ENCODE data around the gene SORBS2. TPM values are rescaled to one million over a fixed set of nuclear protein-coding genes. Genes with fewer than 3 reads are reported as not detected.

SORBS2 gene
- total and polyA plus RNA-seq, 2 of the 8 experiments (the other 6 are each of a cell fraction or from before 2014, with no cell fraction given), result 73.0 to 87.1 TPM

DNA sequence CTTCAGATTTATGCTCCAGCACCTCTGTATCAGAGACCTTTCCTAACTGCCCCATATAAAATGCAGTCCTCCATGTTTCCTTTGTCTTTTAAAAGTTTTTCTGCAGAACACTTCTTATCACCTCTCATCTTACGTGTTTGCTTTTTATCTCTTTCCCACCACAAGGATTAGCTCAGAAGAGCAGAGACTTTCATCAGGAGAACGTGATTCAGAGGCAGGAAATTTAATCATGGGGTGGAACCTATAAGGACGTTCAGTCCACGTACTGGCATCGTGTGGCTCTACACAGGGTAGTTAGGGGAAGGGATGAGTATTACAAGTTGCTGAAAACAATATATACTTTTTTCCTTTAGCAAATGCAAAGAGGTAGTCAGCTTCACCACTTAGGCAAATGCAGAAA lies 98.7 kb downstream of the SORBS2 start:
- no peak overlapping the region for H2AFZ ChIP-seq (ENCODE audit: low read length)
- no peaks in the 10 kb centered on the region for H3K79me1 ChIP-seq (ENCODE audit: low read depth, low read length)
- H3K27ac ChIP-seq (ENCODE audit: low read depth, low read length), result no peak overlapping the region
- H3K4ac ChIP-seq (replicated peaks; ENCODE audit: insufficient read length, low read depth, low read length), result no peak overlapping the region
- H2BK20ac ChIP-seq (ENCODE audit: low read length), result no peak overlapping the region
- no peaks in the 10 kb centered on the region for H3K79me2 ChIP-seq (ENCODE audit: control insufficient read depth in 1 of 2, insufficient read depth in 2 of 2, low read length in 2 of 2)
- no peak overlapping the region for H3K18ac ChIP-seq (ENCODE audit: extremely low read depth, low read length)
- H2BK15ac ChIP-seq (ENCODE audit: low read length), result no peak overlapping the region
- H3K23ac ChIP-seq (ENCODE audit: insufficient read length), result no peak overlapping the region
- no peak overlapping the region for H3K14ac ChIP-seq (ENCODE audit: insufficient read length)
- no peaks in the 10 kb centered on the region for H3K9me3 ChIP-seq (ENCODE audit: insufficient read depth in 2 of 2, low read depth in 1 of 2, low read length in 1 of 2)
- H3K36me3 ChIP-seq (ENCODE audit: control insufficient read depth in 2 of 4, insufficient read depth in 4 of 4, low read length in 3 of 4), result no peaks in the 10 kb centered on the region; a peak in 1 of 8 replicates
- H3K9ac ChIP-seq (replicated peaks in 1 of 4; ENCODE audit: extremely low read depth in 1 of 4, low read depth in 3 of 4, low read length in 3 of 4), result no peak overlapping the region
- POLR2A ChIA-PET (ENCODE audit: partially characterized antibody), result no interaction called here
- no peak overlapping the region for H3K56ac ChIP-seq (replicated peaks; ENCODE audit: insufficient read length, low read depth, low read length)
- H2BK12ac ChIP-seq (ENCODE audit: low read depth, low read length), result no peak overlapping the region
- FAIRE-seq, result no peak
- no peak overlapping the region for H4K91ac ChIP-seq (replicated peaks; ENCODE audit: insufficient read length, low read length)
- H3K23me2 ChIP-seq (ENCODE audit: low read depth, low read length), result no peaks in the 10 kb centered on the region
- no peak overlapping the region for H4K5ac ChIP-seq (ENCODE audit: insufficient read length, low read depth, low read length)
- no peak overlapping the region for H2BK120ac ChIP-seq (replicated peaks; ENCODE audit: low read depth, low read length)
- peaks cover 0 to 3% (median 0%) of the 10 kb centered on the region in 4 experiments; a peak in 2 of 7 replicates for H3K4me1 ChIP-seq (replicated peaks in 1 of 4; ENCODE audit: control insufficient read depth in 3 of 4, insufficient read depth in 4 of 4, low read length in 3 of 4)
- CTCF ChIA-PET (ENCODE audit: partially characterized antibody), result no interaction called here
- no peak overlapping the region for H2BK5ac ChIP-seq (ENCODE audit: low read depth, low read length)
- DNase-seq (ENCODE audit: low read depth in 1 of 2, low spot score in 2 of 2), result no peak
- no peak overlapping the region for H4K8ac ChIP-seq (ENCODE audit: extremely low read depth, insufficient read depth, low read length)
- no peak overlapping the region for H3K4me3 ChIP-seq (ENCODE audit: extremely low read depth in 1 of 4, insufficient read depth in 2 of 4, low read depth in 3 of 4, low read length in 4 of 4)
- WGBS, 2 experiments (ENCODE audit: extremely low coverage in 1 of 2, insufficient coverage in 1 of 2, insufficient read length in 1 of 2, insufficient replicate concordance in 2 of 2, low coverage in 1 of 2, low lambda C conversion rate in 2 of 2, missing lambda C conversion rate in 1 of 2), result 81% methylated on average over 5 of the region's 5 CpGs; no CpG with 5 or more reads in 1 of the 2 experiments
- no peak overlapping the region for H2AK5ac ChIP-seq (ENCODE audit: low read depth, low read length)
- H3K27me3 ChIP-seq (replicated peaks in 1 of 4; ENCODE audit: control insufficient read depth in 3 of 4, extremely low read depth in 1 of 4, insufficient read depth in 3 of 4, low read length in 3 of 4), result no peaks in the 10 kb centered on the region
- H4K20me1 ChIP-seq (replicated peaks in 1 of 2; ENCODE audit: control insufficient read depth in 1 of 2, insufficient read depth in 2 of 2, low read length in 2 of 2), result no peaks in the 10 kb centered on the region
- no peak overlapping the region for H3K4me2 ChIP-seq (ENCODE audit: insufficient read depth in 1 of 2, low read depth in 2 of 2, low read length in 2 of 2)
- TF ChIP-seq BCL11A (IDR thresholded peaks at IDR 0.05; ENCODE audit: low read depth in 2 of 2, low read length in 2 of 2) (no peak), EGR1 (IDR thresholded peaks at IDR 0.05; ENCODE audit: borderline replicate concordance, low read depth, low read length) (no peak), CBX8 (IDR thresholded peaks at IDR 0.05; ENCODE audit: borderline replicate concordance, low read depth, low read length) (no peak), RFX5 (IDR thresholded peaks at IDR 0.05; ENCODE audit: borderline replicate concordance, low read depth, low read length) (no peak), CHD2 (IDR thresholded peaks at IDR 0.05; ENCODE audit: low read length) (no peak), MAX (IDR thresholded peaks at IDR 0.05) (no peak), CTBP2 (IDR thresholded peaks at IDR 0.05; ENCODE audit: borderline replicate concordance, insufficient read depth, insufficient read length, low read length) (no peak), TAF1 (IDR thresholded peaks at IDR 0.05; ENCODE audit: low read depth, low read length) (no peak)
